Keratinocyte (primary cell): ENCODE results near the gene ACBD3. TPM values are rescaled to one million over a fixed set of nuclear protein-coding genes. Genes with fewer than 3 reads are reported as not detected.

Source experiments
- DNase-seq: peaks from one replicate; pipeline ENCODE4 v3.0.0-alpha.2; 2011; ENCODE audit warnings: low read depth, missing footprints, low spot score
- FAIRE-seq: peaks from 2 replicates; lab custom pipeline; 2011; peaks lifted over from hg19 to GRCh38; lab: Jason Lieb, UNC
- H2AFZ ChIP-seq: 2 replicates; pipeline ENCODE4 v1.6.0; 2012; ENCODE audit warnings: low read length, control low read depth, inconsistent platforms; ENCODE audit not compliant: control insufficient read depth
- H3K27ac ChIP-seq: 2 replicates; pipeline ENCODE4 v1.5.1; 2011; ENCODE audit warnings: low read length; ENCODE audit not compliant: control insufficient read depth, insufficient read depth
- H3K27me3 ChIP-seq: 3 replicates; pipeline ENCODE4 v1.6.0; 2011; ENCODE audit warnings: low read length; ENCODE audit not compliant: control insufficient read depth, insufficient read depth; ENCODE audit errors: extremely low read depth
- H3K36me3 ChIP-seq, 2 experiments: 2 replicates in 1 of 2; 3 replicates in 1 of 2; pipeline ENCODE4 v1.5.1; 2011; ENCODE audit warnings: low read length in 2 of 2, mild to moderate bottlenecking in 1 of 2; ENCODE audit not compliant: control insufficient read depth in 2 of 2, insufficient read depth in 2 of 2; ENCODE audit errors: extremely low read depth in 1 of 2
- H3K4me1 ChIP-seq: 3 replicates; pipeline ENCODE4 v1.5.1; 2011; ENCODE audit warnings: low read length; ENCODE audit not compliant: control insufficient read depth, insufficient read depth; ENCODE audit errors: extremely low read depth
- H3K4me2 ChIP-seq: 3 replicates; pipeline ENCODE4 v1.6.0; 2011; ENCODE audit warnings: low read depth, low read length; ENCODE audit not compliant: control insufficient read depth, insufficient read depth; ENCODE audit errors: extremely low read depth
- H3K4me3 ChIP-seq, 3 experiments: fragments of 200-600 bp in 1 of 3; sonication (generic) in 1 of 3; 2 replicates in 2 of 3; 3 replicates in 1 of 3; pipeline ENCODE4 v1.5.1; 2011 to 2016; ENCODE audit warnings: low read length in 3 of 3, mild to moderate bottlenecking in 3 of 3, control low read depth in 2 of 3, inconsistent platforms in 1 of 3, low read depth in 1 of 3, mixed read lengths in 1 of 3, mixed run types in 1 of 3, moderate library complexity in 1 of 3; ENCODE audit not compliant: control insufficient read depth in 2 of 3, insufficient read depth in 2 of 3; ENCODE audit errors: extremely low read depth in 1 of 3
- H3K79me2 ChIP-seq: 2 replicates; pipeline ENCODE4 v1.6.0; 2012; ENCODE audit warnings: low read length; ENCODE audit not compliant: control insufficient read depth, insufficient read depth
- H3K9ac ChIP-seq: 3 replicates; pipeline ENCODE4 v1.6.0; 2011; ENCODE audit warnings: low read length; ENCODE audit not compliant: control insufficient read depth, insufficient read depth; ENCODE audit errors: extremely low read depth
- H3K9me1 ChIP-seq: 3 replicates; pipeline ENCODE4 v1.6.0; 2011; ENCODE audit warnings: low read length; ENCODE audit not compliant: control insufficient read depth, insufficient read depth; ENCODE audit errors: extremely low read depth
- H3K9me3 ChIP-seq: 2 replicates; pipeline ENCODE4 v1.5.1; 2012; ENCODE audit warnings: low read depth, low read length; ENCODE audit not compliant: control insufficient read depth
- H4K20me1 ChIP-seq: 3 replicates; pipeline ENCODE4 v1.6.0; 2011; ENCODE audit warnings: low read length; ENCODE audit not compliant: control insufficient read depth, insufficient read depth; ENCODE audit errors: extremely low read depth
- EZH2 ChIP-seq: IDR thresholded peaks from one replicate; pipeline ENCODE4 v1.6.1; 2012; ENCODE audit warnings: inconsistent platforms, mild to moderate bottlenecking, low read length, moderate library complexity
- dilution Hi-C: fragments of 300-500 bp; cut with MboI; formaldehyde crosslinking; loops from one replicate; pipeline ENCODE4 v1.7.0; 2020; ENCODE audit warnings: low sequenced_read_pairs; ENCODE audit not compliant: extremely low pct_ligation_motif_present
- polyA plus RNA-seq, 5 experiments: library from polyadenylated mRNA; depleted of rRNA in 3 of 5; stranded (reverse) in 3 of 5; stranded (forward) in 1 of 5; unstranded in 1 of 5; fragments of >200 nt; gene quantifications; 1 replicate in 1 of 5; 2 replicates in 3 of 5; 3 replicates in 1 of 5; pipeline versions ENCODE4 v1.2.1 to v1.2.3, GENCODE V29; 2011 to 2012; ENCODE audit warnings: missing spikeins in 2 of 5, low read depth in 1 of 5, low replicate concordance in 1 of 5
- TF ChIP-seq, protein P1 (sequence below), 3 experiments: IDR thresholded peaks in 1 of 3; conservative IDR thresholded peaks in 1 of 3; optimal IDR thresholded peaks in 1 of 3; 2 replicates in 2 of 3; 3 replicates in 1 of 3; pipeline versions ENCODE3 to v1.5.1; 2011; ENCODE audit warnings: low read length in 3 of 3, mild to moderate bottlenecking in 3 of 3, moderate library complexity in 2 of 3, control low read depth in 1 of 3, inconsistent platforms in 1 of 3; ENCODE audit not compliant: insufficient read depth in 2 of 3; ENCODE audit errors: extremely low read depth in 1 of 3

ACBD3 gene
- polyA plus RNA-seq, 1 donor (not counting 4 experiments of a cell fraction or from before 2014, with no cell fraction given), result 43.1 TPM

DNA sequence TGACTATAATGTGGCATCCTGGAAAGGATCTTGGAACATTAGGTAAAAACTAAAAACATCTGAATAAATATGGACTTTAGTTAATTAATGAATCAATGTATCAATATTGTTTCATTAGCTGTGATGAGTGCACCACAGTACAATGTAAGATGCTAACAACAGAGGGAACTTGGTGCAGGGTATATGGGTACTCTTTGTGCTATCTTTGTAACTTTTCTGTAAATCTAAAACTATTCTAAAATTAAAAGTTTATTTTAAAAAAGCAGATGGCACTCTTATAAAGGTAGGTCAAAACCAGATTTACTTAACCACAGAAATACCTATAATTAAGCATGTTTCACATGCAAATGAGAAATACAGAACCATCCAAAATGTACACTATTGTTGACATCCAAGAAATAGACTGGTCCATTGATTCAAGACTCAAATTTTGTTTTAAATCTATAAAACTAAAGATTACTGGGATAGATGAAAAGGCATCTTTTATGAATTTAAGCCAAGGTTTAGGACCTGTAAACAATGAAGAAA is 38.4 kb downstream of the ACBD3 start:
- Histone ChIP-seq H3K4me3 (no peak overlapping the region), H3K9ac (no peak overlapping the region), H3K4me2 (no peak overlapping the region), H3K27me3 (no peaks in the 10 kb centered on the region), H2AFZ (no peak overlapping the region), H3K36me3 (peaks cover 11 to 17% of the 10 kb centered on the region in 2 experiments), H4K20me1 (no peaks in the 10 kb centered on the region), H3K9me3 (no peaks in the 10 kb centered on the region), H3K27ac (no peak overlapping the region), H3K79me2 (no peaks in the 10 kb centered on the region), H3K4me1 (no peaks in the 10 kb centered on the region), H3K9me1 (no peaks in the 10 kb centered on the region)
- DNase-seq (no peak), FAIRE-seq (no peak)
- dilution Hi-C loops, result no loop called here
- TF ChIP-seq, protein P1, sequence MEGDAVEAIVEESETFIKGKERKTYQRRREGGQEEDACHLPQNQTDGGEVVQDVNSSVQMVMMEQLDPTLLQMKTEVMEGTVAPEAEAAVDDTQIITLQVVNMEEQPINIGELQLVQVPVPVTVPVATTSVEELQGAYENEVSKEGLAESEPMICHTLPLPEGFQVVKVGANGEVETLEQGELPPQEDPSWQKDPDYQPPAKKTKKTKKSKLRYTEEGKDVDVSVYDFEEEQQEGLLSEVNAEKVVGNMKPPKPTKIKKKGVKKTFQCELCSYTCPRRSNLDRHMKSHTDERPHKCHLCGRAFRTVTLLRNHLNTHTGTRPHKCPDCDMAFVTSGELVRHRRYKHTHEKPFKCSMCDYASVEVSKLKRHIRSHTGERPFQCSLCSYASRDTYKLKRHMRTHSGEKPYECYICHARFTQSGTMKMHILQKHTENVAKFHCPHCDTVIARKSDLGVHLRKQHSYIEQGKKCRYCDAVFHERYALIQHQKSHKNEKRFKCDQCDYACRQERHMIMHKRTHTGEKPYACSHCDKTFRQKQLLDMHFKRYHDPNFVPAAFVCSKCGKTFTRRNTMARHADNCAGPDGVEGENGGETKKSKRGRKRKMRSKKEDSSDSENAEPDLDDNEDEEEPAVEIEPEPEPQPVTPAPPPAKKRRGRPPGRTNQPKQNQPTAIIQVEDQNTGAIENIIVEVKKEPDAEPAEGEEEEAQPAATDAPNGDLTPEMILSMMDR (optimal IDR thresholded peaks at IDR 0.05 in 1 of 3, IDR thresholded peaks at IDR 0.05 in 1 of 3, conservative IDR thresholded peaks at IDR 0.05 in 1 of 3; ENCODE audit: extremely low read depth in 1 of 3, insufficient read depth in 2 of 3, low read length in 3 of 3), result no peak
- TF ChIP-seq EZH2, result no peak

DNA sequence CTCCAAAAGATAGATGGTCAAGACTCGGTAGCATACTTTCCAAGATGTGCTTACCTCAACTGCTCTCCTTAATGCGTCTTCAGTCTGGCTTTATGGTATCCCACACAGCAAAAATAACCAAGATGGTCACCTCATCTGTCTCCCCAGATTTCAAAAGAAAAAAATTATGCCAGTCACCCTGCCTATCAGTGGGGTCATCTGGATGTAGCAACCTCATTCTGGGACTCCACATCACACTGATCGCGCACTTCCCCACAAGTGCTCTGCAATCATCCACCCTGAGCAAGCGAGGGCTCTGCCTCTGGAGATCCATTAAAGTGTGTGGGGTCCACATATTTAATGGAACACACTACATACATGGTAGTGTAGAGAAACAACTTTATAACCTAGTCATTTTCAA is 42.5 kb downstream of the ACBD3 start:
- Histone ChIP-seq H2AFZ (no peak overlapping the region), H3K27ac (no peak overlapping the region), H3K36me3 (peaks cover 3 to 12% of the 10 kb centered on the region in 2 experiments), H3K9ac (no peak overlapping the region), H3K27me3 (no peaks in the 10 kb centered on the region), H3K9me3 (no peaks in the 10 kb centered on the region), H3K4me3 (no peak overlapping the region), H3K79me2 (no peaks in the 10 kb centered on the region), H3K4me2 (no peak overlapping the region), H4K20me1 (no peaks in the 10 kb centered on the region), H3K9me1 (no peaks in the 10 kb centered on the region), H3K4me1 (no peaks in the 10 kb centered on the region)
- dilution Hi-C loops, result no loop called here
- FAIRE-seq (no peak), DNase-seq (no peak)
- TF ChIP-seq, protein P1 (optimal IDR thresholded peaks at IDR 0.05 in 1 of 3, IDR thresholded peaks at IDR 0.05 in 1 of 3, conservative IDR thresholded peaks at IDR 0.05 in 1 of 3; ENCODE audit: extremely low read depth in 1 of 3, insufficient read depth in 2 of 3, low read length in 3 of 3), result no peak
- no peak for TF ChIP-seq EZH2
